ENCODE measurements around the gene C1orf105. TPM values are rescaled to one million over a fixed set of nuclear protein-coding genes. Genes with fewer than 3 reads are reported as not detected.

The C1orf105 gene, protein sequence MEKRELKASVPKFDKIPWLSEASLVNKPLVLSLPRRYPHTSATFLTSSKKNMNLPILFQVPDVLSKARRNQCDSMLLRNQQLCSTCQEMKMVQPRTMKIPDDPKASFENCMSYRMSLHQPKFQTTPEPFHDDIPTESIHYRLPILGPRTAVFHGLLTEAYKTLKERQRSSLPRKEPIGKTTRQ
- not detected in 5 replicates for total RNA-seq (2022; extraction: Qiagen RNA extraction)

DNA sequence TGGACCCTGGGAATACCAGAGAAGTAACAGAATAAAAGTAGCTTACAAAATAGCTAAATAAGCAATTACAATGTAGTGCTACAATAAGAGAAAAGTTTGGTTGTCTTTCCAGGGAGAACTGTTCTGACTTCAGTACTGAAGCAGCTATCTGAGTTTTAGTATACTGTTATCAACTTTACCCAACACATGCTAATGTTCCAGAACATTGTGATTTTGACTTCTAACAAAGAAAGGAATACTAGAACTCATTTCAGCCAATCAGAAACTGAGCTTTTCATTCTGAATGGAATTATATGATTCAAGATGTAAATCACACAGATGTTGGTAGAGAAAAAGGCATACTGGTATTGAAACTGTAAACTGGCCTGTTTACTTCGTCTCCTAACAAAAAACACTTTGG is at the start of gene C1orf105:
C1orf105 (plus strand) TSS at position 301 of the 400 bp plus-strand sequence. CDS start 201 bp downstream, outside the sequence.

GRCh38 chr1:172443666-172444453 is 23.4 kb downstream of the C1orf105 start, which contains the start of gene PIGC:
PIGC (minus strand) TSS chr1:172444069; CDS start chr1:172442622, 1,447 bp downstream.

Other genes starting within 250 kb of the C1orf105 start
- gene PIGC, start 23.4 kb downstream of the C1orf105 start, total RNA-seq (2022; extraction: Qiagen RNA extraction): 30.8 to 39.3 TPM (median 37.6 TPM) in 5 replicates
- gene SUCO, start 112.5 kb downstream of the C1orf105 start, total RNA-seq (2022; extraction: Qiagen RNA extraction): 8.7 to 11.7 TPM (median 9.2 TPM) in 5 replicates
- not detected in 5 replicates for gene FASLG, start 238.4 kb downstream of the C1orf105 start, total RNA-seq (2022; extraction: Qiagen RNA extraction)

Data from A549 treated with Hydrocortisone at 1 μM for 4 hours (cell line).